Lower lobe of right lung (tissue), 2 donors: ENCODE data around the gene ARL2BP. TPM values are rescaled to one million over a fixed set of nuclear protein-coding genes. Genes with fewer than 3 reads are reported as not detected.
A peak's percentile ranks its signal among the peaks of the same experiment; 100 is the strongest.
"Not testable (repeated sequence)": the region's sequence is repeated elsewhere in the genome, so short reads cannot be mapped to it uniquely, and the experiment has no call there.

Experiments
- ATAC-seq, 2 donors: fragments of 200-7000 bp; cut with Tn5 transposase; one replicate each; pipeline ENCODE4 v1.9.1; 2020 to 2022; ENCODE audit warnings: mild to moderate bottlenecking in 2 of 2, moderate library complexity in 2 of 2
- DNase-seq: peaks from one replicate; pipeline ENCODE4 v3.0.0-alpha.2; 2020
- H3K27ac ChIP-seq: fragments of 200-600 bp; one replicate; pipeline ENCODE4 v1.8.0; 2022
- H3K27me3 ChIP-seq: fragments of 200-600 bp; one replicate; pipeline ENCODE4 v1.8.0; 2022; ENCODE audit warnings: low read depth
- H3K36me3 ChIP-seq: fragments of 200-600 bp; one replicate; pipeline ENCODE4 v1.8.0; 2022; ENCODE audit warnings: mild to moderate bottlenecking
- H3K4me1 ChIP-seq: fragments of 200-600 bp; one replicate; pipeline ENCODE4 v1.8.0; 2022
- H3K4me3 ChIP-seq: fragments of 200-600 bp; one replicate; pipeline ENCODE4 v1.8.0; 2022; ENCODE audit warnings: mild to moderate bottlenecking
- H3K9me3 ChIP-seq: fragments of 200-600 bp; one replicate; pipeline ENCODE4 v1.8.0; 2022
- intact Hi-C: fragments of 100-400 bp; cut with DNase I; formaldehyde crosslinking; loops from one replicate; pipeline ENCODE4 v1.11.0; 2022
- total RNA-seq: library from RNA; stranded (reverse); fragmentation: NEBNext Ultra II Directional; extraction: Animal tissue kit (Norgen Biotek cat#: 25700); gene quantifications from one replicate; pipeline ENCODE4 v1.2.1, GENCODE V29; 2021
- TF ChIP-seq, protein P1 (sequence below): fragments of 200-600 bp; IDR thresholded peaks from one replicate; pipeline ENCODE4 v1.8.0; 2022; ENCODE audit warnings: antibody characterized with exemption, mild to moderate bottlenecking
- donor health status: DM: no; HTN: yes; CAD: no; lungs with severe emphysema.

The ARL2BP gene
- total RNA-seq, 1 donor from 2014 or later: 58.1 TPM

DNA sequence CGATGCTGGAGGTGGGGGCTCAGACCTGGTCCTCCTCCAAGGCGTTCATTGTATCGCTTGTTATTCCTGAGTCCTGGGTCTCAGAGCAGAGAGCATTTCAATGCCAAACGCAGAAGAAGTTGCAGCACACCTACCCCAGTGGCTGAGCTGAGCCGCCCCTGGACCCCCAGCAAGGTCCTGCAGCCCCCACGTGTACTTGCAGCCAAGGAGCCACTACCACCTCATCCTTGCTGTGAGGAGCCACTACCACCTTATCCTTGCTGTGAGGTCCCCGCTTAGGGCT lies 25.9 kb downstream of the ARL2BP start:
- DNase-seq: no peak
- intact Hi-C loops: no loop called here

DNA sequence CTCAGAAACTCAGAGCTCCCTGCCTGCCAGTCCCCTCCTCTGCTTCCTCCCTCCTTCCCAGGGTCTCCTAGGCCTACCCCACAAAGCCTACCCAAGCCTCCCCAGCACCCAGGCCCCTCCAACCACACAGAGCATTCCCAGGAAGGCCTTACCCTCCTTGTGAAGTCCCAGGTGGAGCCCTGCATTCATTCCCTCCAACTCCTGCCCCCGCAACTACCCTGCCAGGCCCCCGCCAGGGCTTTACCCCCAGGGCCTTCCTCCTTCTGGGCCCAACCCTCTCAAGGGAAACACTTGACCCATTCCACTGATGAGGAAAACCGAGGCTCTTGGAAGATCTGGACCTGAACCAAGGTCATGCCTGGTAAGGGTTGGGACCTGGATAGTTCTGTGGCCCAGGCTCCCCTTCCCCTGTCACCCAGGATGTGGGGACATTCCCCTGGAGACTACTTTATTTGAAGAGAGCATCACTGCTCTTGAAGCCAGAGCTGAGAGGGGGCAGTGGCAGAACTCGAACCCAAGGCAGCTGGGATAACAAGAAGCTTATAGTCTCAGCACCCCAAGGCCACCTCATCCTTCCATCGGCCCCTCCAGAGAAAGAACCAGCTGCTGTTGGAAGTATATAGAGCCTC lies 26.9 kb downstream of the ARL2BP start:
- no peak overlapping the region for H3K27ac ChIP-seq
- peaks cover 60% of the 10 kb centered on the region for H3K4me1 ChIP-seq
- no peak for ATAC-seq
- TF ChIP-seq, protein P1, sequence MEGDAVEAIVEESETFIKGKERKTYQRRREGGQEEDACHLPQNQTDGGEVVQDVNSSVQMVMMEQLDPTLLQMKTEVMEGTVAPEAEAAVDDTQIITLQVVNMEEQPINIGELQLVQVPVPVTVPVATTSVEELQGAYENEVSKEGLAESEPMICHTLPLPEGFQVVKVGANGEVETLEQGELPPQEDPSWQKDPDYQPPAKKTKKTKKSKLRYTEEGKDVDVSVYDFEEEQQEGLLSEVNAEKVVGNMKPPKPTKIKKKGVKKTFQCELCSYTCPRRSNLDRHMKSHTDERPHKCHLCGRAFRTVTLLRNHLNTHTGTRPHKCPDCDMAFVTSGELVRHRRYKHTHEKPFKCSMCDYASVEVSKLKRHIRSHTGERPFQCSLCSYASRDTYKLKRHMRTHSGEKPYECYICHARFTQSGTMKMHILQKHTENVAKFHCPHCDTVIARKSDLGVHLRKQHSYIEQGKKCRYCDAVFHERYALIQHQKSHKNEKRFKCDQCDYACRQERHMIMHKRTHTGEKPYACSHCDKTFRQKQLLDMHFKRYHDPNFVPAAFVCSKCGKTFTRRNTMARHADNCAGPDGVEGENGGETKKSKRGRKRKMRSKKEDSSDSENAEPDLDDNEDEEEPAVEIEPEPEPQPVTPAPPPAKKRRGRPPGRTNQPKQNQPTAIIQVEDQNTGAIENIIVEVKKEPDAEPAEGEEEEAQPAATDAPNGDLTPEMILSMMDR: no peak
- intact Hi-C loops: no loop called here
- H3K9me3 ChIP-seq: no peaks in the 10 kb centered on the region
- H3K27me3 ChIP-seq: no peaks in the 10 kb centered on the region
- H3K36me3 ChIP-seq: no peaks in the 10 kb centered on the region
- no peak for DNase-seq
- H3K4me3 ChIP-seq: no peak overlapping the region

More for the DNA sequence above, 25.9 kb downstream of the ARL2BP start:
- no peaks in the 10 kb centered on the region for H3K9me3 ChIP-seq
- peak overlapping the region; percentile 25 for H3K27ac ChIP-seq
- peaks cover 59% of the 10 kb centered on the region for H3K4me1 ChIP-seq
- H3K27me3 ChIP-seq: no peaks in the 10 kb centered on the region
- no peaks in the 10 kb centered on the region for H3K36me3 ChIP-seq
- ATAC-seq: no peak
- TF ChIP-seq, protein P1: no peak
- H3K4me3 ChIP-seq: no peak overlapping the region

DNA sequence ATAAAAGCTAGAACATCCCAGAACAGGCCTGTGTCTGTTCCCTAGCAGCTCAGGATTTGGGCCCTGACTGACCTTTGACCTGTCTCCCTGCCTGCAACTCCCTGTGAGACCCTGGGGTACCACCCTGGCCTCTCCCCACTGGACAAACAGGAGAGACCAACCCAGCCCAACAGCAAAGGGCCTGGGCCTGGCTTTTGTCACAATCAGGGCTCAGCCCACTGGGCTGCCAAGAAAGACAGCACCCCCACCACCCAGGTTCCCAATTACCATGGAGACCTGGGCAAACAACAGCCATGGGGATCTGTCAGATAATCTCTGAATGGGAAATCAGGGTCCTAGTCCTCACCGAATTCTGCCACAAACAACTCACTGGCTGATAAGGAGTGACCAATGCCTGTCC lies 28.3 kb downstream of the ARL2BP start:
- no peak overlapping the region for H3K4me3 ChIP-seq
- TF ChIP-seq, protein P1: no peak
- no peaks in the 10 kb centered on the region for H3K36me3 ChIP-seq
- DNase-seq: no peak
- no peak for ATAC-seq
- H3K4me1 ChIP-seq: peaks cover 60% of the 10 kb centered on the region
- no peaks in the 10 kb centered on the region for H3K9me3 ChIP-seq
- H3K27me3 ChIP-seq: no peaks in the 10 kb centered on the region
- intact Hi-C loops: no loop called here
- H3K27ac ChIP-seq: no peak overlapping the region

DNA sequence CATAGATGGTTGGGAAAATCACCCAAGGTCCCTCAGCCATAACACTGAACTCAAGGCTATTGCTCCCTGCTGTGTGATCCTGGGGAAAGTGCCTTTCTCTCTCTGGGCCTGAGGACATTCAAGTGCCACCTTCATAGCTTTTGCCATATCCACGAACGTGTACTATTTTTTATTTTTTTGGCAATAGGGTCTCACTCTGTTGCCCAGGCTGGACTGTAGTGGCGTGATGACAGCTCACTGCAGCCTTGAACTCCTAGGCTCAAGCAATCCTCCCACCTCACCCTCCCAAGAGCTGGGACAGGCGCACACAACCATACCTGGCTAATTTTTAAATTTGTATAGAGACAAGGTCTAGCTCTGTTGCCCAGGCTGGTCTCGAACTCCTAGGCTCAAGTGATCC lies 28.8 kb downstream of the ARL2BP start:
- H3K4me1 ChIP-seq: peaks cover 60% of the 10 kb centered on the region
- DNase-seq (no peak), ATAC-seq (no peak)
- no peak overlapping the region for H3K27ac ChIP-seq
- TF ChIP-seq, protein P1: no peak
- H3K27me3 ChIP-seq: no peaks in the 10 kb centered on the region
- H3K9me3 ChIP-seq: no peaks in the 10 kb centered on the region
- no peaks in the 10 kb centered on the region for H3K36me3 ChIP-seq
- H3K4me3 ChIP-seq: no peak overlapping the region
- intact Hi-C loops: no loop called here

DNA sequence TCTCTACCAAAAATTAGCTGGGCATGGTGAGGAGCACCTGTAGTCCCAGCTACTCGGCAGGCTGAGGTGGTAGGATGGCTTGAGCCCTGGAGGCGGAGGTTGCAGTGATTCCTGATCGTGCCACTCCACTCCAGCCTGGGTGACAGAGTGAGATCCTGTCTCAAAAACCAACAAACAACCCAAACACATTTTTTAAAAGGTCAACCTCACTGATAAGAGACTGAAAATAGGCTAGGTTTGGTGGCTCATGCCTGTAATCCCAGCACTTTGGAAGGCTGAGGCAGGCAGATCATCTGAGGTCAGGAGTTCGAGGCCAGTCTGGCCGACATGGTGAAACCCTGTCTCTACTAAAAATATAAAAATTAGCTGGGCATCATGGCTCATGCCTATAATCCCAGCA lies 30.9 kb downstream of the ARL2BP start:
- ATAC-seq, H3K4me3 ChIP-seq, DNase-seq, H3K36me3 ChIP-seq, H3K9me3 ChIP-seq, H3K27me3 ChIP-seq, intact Hi-C loops: not testable (repeated sequence)
- Histone ChIP-seq H3K4me1 (peaks cover 59% of the 10 kb centered on the region), H3K27ac (peak overlapping the region; percentile 40)

DNA sequence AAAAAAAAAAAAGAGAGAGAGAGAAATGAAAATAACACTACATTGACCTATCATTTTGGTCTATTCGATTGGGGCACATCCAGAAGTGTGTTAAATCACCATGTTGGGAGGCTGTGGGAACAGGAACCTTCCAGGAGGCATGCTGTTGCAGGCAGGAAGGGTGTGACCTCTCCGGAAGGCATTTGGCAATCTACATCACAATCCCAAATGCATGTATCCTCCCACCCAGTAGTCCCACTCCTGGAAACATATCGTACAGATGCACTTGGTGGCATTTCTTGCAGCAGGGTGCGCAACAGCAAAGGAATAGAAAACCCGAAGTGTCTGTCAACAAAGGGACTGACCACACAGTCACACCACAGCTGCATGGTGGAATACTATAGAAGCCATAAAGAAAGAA lies 31.5 kb downstream of the ARL2BP start:
- Histone ChIP-seq H3K27me3 (no peaks in the 10 kb centered on the region), H3K27ac (peak overlapping the region; percentile 40), H3K4me3 (no peak overlapping the region), H3K9me3 (no peaks in the 10 kb centered on the region), H3K4me1 (peaks cover 62% of the 10 kb centered on the region), H3K36me3 (no peaks in the 10 kb centered on the region)
- intact Hi-C loops: no loop called here
- TF ChIP-seq, protein P1: no peak
- no peak for DNase-seq
- ATAC-seq: peak; percentile 45 to 61
